ENCODE results near the gene KCNJ18.
"Not testable (repeated sequence)": the region's sequence is repeated elsewhere in the genome, so short reads cannot be mapped to it uniquely, and the experiment has no call there.

The KCNJ18 gene

GRCh38 chr17:21711182-21711581 lies 18.9 kb downstream of the KCNJ18 start:
- no peaks in the 10 kb centered on the region for H3K9me3 ChIP-seq (ENCODE audit: control insufficient read depth in 2 of 2, low read length in 2 of 2)
- no peaks in the 10 kb centered on the region for H3K27me3 ChIP-seq (ENCODE audit: control insufficient read depth in 2 of 2, insufficient read depth in 2 of 2, low read length in 2 of 2)
- no peaks in the 10 kb centered on the region for H3K36me3 ChIP-seq (ENCODE audit: control insufficient read depth in 2 of 2, insufficient read depth in 2 of 2, low read length in 2 of 2)
- no peak overlapping the region for H3K4me3 ChIP-seq (ENCODE audit: low read length in 2 of 2)
- H3K27ac ChIP-seq (ENCODE audit: low read depth in 2 of 2, low read length in 2 of 2): no peak overlapping the region
- no peak overlapping the region for H3K9ac ChIP-seq (ENCODE audit: low read depth in 1 of 2, low read length in 2 of 2)
- H3K4me1 ChIP-seq (ENCODE audit: control insufficient read depth in 2 of 2, insufficient read depth in 2 of 2, low read length in 2 of 2): no peaks in the 10 kb centered on the region

GRCh38 chr17:21713020-21713419 lies 20.7 kb downstream of the KCNJ18 start:
- not testable (repeated sequence) for H3K27ac ChIP-seq (ENCODE audit: low read depth in 2 of 2, low read length in 2 of 2); H3K4me1 ChIP-seq (ENCODE audit: control insufficient read depth in 2 of 2, insufficient read depth in 2 of 2, low read length in 2 of 2); H3K4me3 ChIP-seq (ENCODE audit: low read length in 2 of 2); H3K36me3 ChIP-seq (ENCODE audit: control insufficient read depth in 2 of 2, insufficient read depth in 2 of 2, low read length in 2 of 2); H3K9me3 ChIP-seq (ENCODE audit: control insufficient read depth in 2 of 2, low read length in 2 of 2); H3K9ac ChIP-seq (ENCODE audit: low read depth in 1 of 2, low read length in 2 of 2); H3K27me3 ChIP-seq (ENCODE audit: control insufficient read depth in 2 of 2, insufficient read depth in 2 of 2, low read length in 2 of 2)

GRCh38 chr17:21713631-21714030 lies 21.3 kb downstream of the KCNJ18 start:
- not testable (repeated sequence) for H3K4me1 ChIP-seq (ENCODE audit: control insufficient read depth in 2 of 2, insufficient read depth in 2 of 2, low read length in 2 of 2); H3K9ac ChIP-seq (ENCODE audit: low read depth in 1 of 2, low read length in 2 of 2); H3K9me3 ChIP-seq (ENCODE audit: control insufficient read depth in 2 of 2, low read length in 2 of 2); H3K4me3 ChIP-seq (ENCODE audit: low read length in 2 of 2); H3K27ac ChIP-seq (ENCODE audit: low read depth in 2 of 2, low read length in 2 of 2); H3K27me3 ChIP-seq (ENCODE audit: control insufficient read depth in 2 of 2, insufficient read depth in 2 of 2, low read length in 2 of 2); H3K36me3 ChIP-seq (ENCODE audit: control insufficient read depth in 2 of 2, insufficient read depth in 2 of 2, low read length in 2 of 2)

GRCh38 chr17:21714676-21715075 lies 22.4 kb downstream of the KCNJ18 start:
- not testable (repeated sequence) for H3K9ac ChIP-seq (ENCODE audit: low read depth in 1 of 2, low read length in 2 of 2); H3K9me3 ChIP-seq (ENCODE audit: control insufficient read depth in 2 of 2, low read length in 2 of 2); H3K27me3 ChIP-seq (ENCODE audit: control insufficient read depth in 2 of 2, insufficient read depth in 2 of 2, low read length in 2 of 2); H3K27ac ChIP-seq (ENCODE audit: low read depth in 2 of 2, low read length in 2 of 2); H3K4me3 ChIP-seq (ENCODE audit: low read length in 2 of 2); H3K4me1 ChIP-seq (ENCODE audit: control insufficient read depth in 2 of 2, insufficient read depth in 2 of 2, low read length in 2 of 2); H3K36me3 ChIP-seq (ENCODE audit: control insufficient read depth in 2 of 2, insufficient read depth in 2 of 2, low read length in 2 of 2)

GRCh38 chr17:21715877-21716276 lies 23.6 kb downstream of the KCNJ18 start:
- H3K4me3 ChIP-seq (ENCODE audit: low read length in 2 of 2); H3K9me3 ChIP-seq (ENCODE audit: control insufficient read depth in 2 of 2, low read length in 2 of 2); H3K9ac ChIP-seq (ENCODE audit: low read depth in 1 of 2, low read length in 2 of 2); H3K27ac ChIP-seq (ENCODE audit: low read depth in 2 of 2, low read length in 2 of 2); H3K4me1 ChIP-seq (ENCODE audit: control insufficient read depth in 2 of 2, insufficient read depth in 2 of 2, low read length in 2 of 2); H3K36me3 ChIP-seq (ENCODE audit: control insufficient read depth in 2 of 2, insufficient read depth in 2 of 2, low read length in 2 of 2); H3K27me3 ChIP-seq (ENCODE audit: control insufficient read depth in 2 of 2, insufficient read depth in 2 of 2, low read length in 2 of 2): not testable (repeated sequence)

GRCh38 chr17:21718971-21719370 lies 26.6 kb downstream of the KCNJ18 start:
- not testable (repeated sequence) for H3K36me3 ChIP-seq (ENCODE audit: control insufficient read depth in 2 of 2, insufficient read depth in 2 of 2, low read length in 2 of 2); H3K27ac ChIP-seq (ENCODE audit: low read depth in 2 of 2, low read length in 2 of 2); H3K4me3 ChIP-seq (ENCODE audit: low read length in 2 of 2); H3K9ac ChIP-seq (ENCODE audit: low read depth in 1 of 2, low read length in 2 of 2); H3K27me3 ChIP-seq (ENCODE audit: control insufficient read depth in 2 of 2, insufficient read depth in 2 of 2, low read length in 2 of 2); H3K9me3 ChIP-seq (ENCODE audit: control insufficient read depth in 2 of 2, low read length in 2 of 2); H3K4me1 ChIP-seq (ENCODE audit: control insufficient read depth in 2 of 2, insufficient read depth in 2 of 2, low read length in 2 of 2)

GRCh38 chr17:21719511-21720226 lies 27.3 kb downstream of the KCNJ18 start:
- H3K36me3 ChIP-seq (ENCODE audit: control insufficient read depth in 2 of 2, insufficient read depth in 2 of 2, low read length in 2 of 2); H3K27me3 ChIP-seq (ENCODE audit: control insufficient read depth in 2 of 2, insufficient read depth in 2 of 2, low read length in 2 of 2); H3K9ac ChIP-seq (ENCODE audit: low read depth in 1 of 2, low read length in 2 of 2); H3K27ac ChIP-seq (ENCODE audit: low read depth in 2 of 2, low read length in 2 of 2); H3K9me3 ChIP-seq (ENCODE audit: control insufficient read depth in 2 of 2, low read length in 2 of 2); H3K4me1 ChIP-seq (ENCODE audit: control insufficient read depth in 2 of 2, insufficient read depth in 2 of 2, low read length in 2 of 2); H3K4me3 ChIP-seq (ENCODE audit: low read length in 2 of 2): not testable (repeated sequence)

GRCh38 chr17:21720566-21720965 lies 28.2 kb downstream of the KCNJ18 start:
- not testable (repeated sequence) for H3K9me3 ChIP-seq (ENCODE audit: control insufficient read depth in 2 of 2, low read length in 2 of 2); H3K27ac ChIP-seq (ENCODE audit: low read depth in 2 of 2, low read length in 2 of 2); H3K4me3 ChIP-seq (ENCODE audit: low read length in 2 of 2); H3K4me1 ChIP-seq (ENCODE audit: control insufficient read depth in 2 of 2, insufficient read depth in 2 of 2, low read length in 2 of 2); H3K36me3 ChIP-seq (ENCODE audit: control insufficient read depth in 2 of 2, insufficient read depth in 2 of 2, low read length in 2 of 2); H3K9ac ChIP-seq (ENCODE audit: low read depth in 1 of 2, low read length in 2 of 2); H3K27me3 ChIP-seq (ENCODE audit: control insufficient read depth in 2 of 2, insufficient read depth in 2 of 2, low read length in 2 of 2)

GRCh38 chr17:21722268-21722667 lies 29.9 kb downstream of the KCNJ18 start:
- H3K9me3 ChIP-seq (ENCODE audit: control insufficient read depth in 2 of 2, low read length in 2 of 2); H3K4me1 ChIP-seq (ENCODE audit: control insufficient read depth in 2 of 2, insufficient read depth in 2 of 2, low read length in 2 of 2); H3K9ac ChIP-seq (ENCODE audit: low read depth in 1 of 2, low read length in 2 of 2); H3K27me3 ChIP-seq (ENCODE audit: control insufficient read depth in 2 of 2, insufficient read depth in 2 of 2, low read length in 2 of 2); H3K4me3 ChIP-seq (ENCODE audit: low read length in 2 of 2); H3K36me3 ChIP-seq (ENCODE audit: control insufficient read depth in 2 of 2, insufficient read depth in 2 of 2, low read length in 2 of 2); H3K27ac ChIP-seq (ENCODE audit: low read depth in 2 of 2, low read length in 2 of 2): not testable (repeated sequence)

GRCh38 chr17:21724216-21725006 lies 32.1 kb downstream of the KCNJ18 start:
- H3K27ac ChIP-seq (ENCODE audit: low read depth in 2 of 2, low read length in 2 of 2); H3K27me3 ChIP-seq (ENCODE audit: control insufficient read depth in 2 of 2, insufficient read depth in 2 of 2, low read length in 2 of 2); H3K9me3 ChIP-seq (ENCODE audit: control insufficient read depth in 2 of 2, low read length in 2 of 2); H3K4me3 ChIP-seq (ENCODE audit: low read length in 2 of 2); H3K9ac ChIP-seq (ENCODE audit: low read depth in 1 of 2, low read length in 2 of 2); H3K36me3 ChIP-seq (ENCODE audit: control insufficient read depth in 2 of 2, insufficient read depth in 2 of 2, low read length in 2 of 2); H3K4me1 ChIP-seq (ENCODE audit: control insufficient read depth in 2 of 2, insufficient read depth in 2 of 2, low read length in 2 of 2): not testable (repeated sequence)

Measured in mucosa of rectum (tissue), 2 donors.